Smooth muscle cell of the coronary artery (primary cell): ENCODE results near the gene SEL1L3. TPM values are rescaled to one million over a fixed set of nuclear protein-coding genes. Genes with fewer than 3 reads are reported as not detected.

Experiments used
- total RNA-seq: library from RNA; depleted of rRNA; stranded (reverse); fragments of >200 nt; gene quantifications from 2 replicates; pipeline ENCODE4 v1.2.3, GENCODE V29; 2014; ENCODE audit warnings: low replicate concordance

Gene SEL1L3
- 10.8 and 90.7 TPM in 2 replicates for total RNA-seq

DNA sequence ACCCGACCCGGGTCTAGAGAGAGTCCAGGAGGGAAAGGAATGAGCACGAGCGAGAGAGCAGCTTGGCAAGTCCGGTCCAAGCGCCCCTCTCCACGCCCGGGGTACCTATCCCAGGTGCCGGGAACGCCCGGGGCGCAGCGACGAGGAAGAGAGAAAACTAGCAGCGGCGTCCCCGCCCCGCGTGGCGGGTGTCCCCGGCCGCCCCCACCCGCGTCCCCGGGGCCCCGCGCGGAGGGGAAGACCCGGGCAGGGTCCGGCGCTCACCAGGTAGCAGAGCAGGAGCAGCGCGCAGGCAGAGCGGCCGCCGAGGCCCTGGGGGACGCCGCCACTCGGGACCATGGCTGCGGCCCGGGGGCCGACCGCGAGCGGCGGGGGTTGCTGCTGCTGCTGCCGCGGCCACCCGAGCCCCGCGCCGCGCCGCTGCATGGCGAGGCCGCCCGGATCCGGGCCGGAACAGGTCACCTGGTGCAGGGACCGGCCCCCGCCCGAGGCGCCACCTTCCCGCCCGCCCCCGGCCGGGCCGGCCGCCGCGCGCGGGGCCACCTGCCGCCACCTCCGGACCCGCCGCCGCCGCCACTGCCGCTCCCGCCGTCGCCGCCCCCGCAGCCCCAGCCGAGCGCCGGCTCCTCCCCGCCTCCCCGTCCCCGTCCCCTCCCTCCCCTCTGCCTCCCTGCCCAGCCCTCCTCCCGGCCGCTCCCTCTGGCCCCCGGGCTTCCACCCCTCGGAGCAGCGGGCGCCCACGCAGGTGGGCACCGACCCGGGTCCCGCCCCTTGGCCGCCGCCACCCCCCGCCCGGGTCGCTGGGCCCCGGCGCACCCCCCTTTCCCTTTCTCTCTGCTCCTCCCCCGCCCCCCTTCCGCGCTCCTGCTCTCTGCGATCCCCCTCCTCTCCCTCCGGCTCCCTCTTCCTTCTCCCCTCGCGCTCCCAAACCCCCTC lies at the start of gene SEL1L3:
TSS of gene SEL1L3 (minus strand) at position 578 of the 936 bp plus-strand sequence. CDS start at position 426, 152 bp downstream.

Other genes starting within 250 kb of the SEL1L3 start
- not detected in 2 replicates for gene SLC34A2, start 207.1 kb downstream of the SEL1L3 start, total RNA-seq
- 27.5 and 28.0 TPM in 2 replicates for gene SMIM20, start 51.2 kb upstream of the SEL1L3 start, total RNA-seq